ENCODE data around the gene TAF1B. TPM values are rescaled to one million over a fixed set of nuclear protein-coding genes. Genes with fewer than 3 reads are reported as not detected.

The TAF1B gene
- total and polyA plus RNA-seq, 2 donors (not counting 3 experiments of a cell fraction or from before 2014, with no cell fraction given), result 6.3 to 29.4 TPM

GRCh38 chr2:9884436-9884835, 41.2 kb downstream of the TAF1B start:
- Histone ChIP-seq H3K9me1 (replicated peaks; ENCODE audit: control insufficient read depth, extremely low read depth, insufficient read depth, low read length) (no peaks in the 10 kb centered on the region), H3K9ac (replicated peaks; ENCODE audit: extremely low read depth, insufficient read depth, low read length) (no peak overlapping the region), H3K27me3 (ENCODE audit: control insufficient read depth in 2 of 2, insufficient read depth in 2 of 2, low read length in 2 of 2) (no peaks in the 10 kb centered on the region), H3K4me1 (ENCODE audit: control insufficient read depth, extremely low read depth, insufficient read depth, low read length) (no peaks in the 10 kb centered on the region), H3K27ac (ENCODE audit: insufficient read depth, low read depth, low read length) (no peak overlapping the region), H2AFZ (ENCODE audit: low read depth, low read length) (no peak overlapping the region), H3K79me2 (ENCODE audit: control insufficient read depth, insufficient read depth, low read length) (no peaks in the 10 kb centered on the region), H3K4me3 (replicated peaks in 1 of 3; ENCODE audit: insufficient read depth in 1 of 3, low read depth in 1 of 3, low read length in 3 of 3) (no peak overlapping the region), H4K20me1 (replicated peaks; ENCODE audit: control insufficient read depth, extremely low read depth, insufficient read depth, low read length) (no peaks in the 10 kb centered on the region), H3K9me3 (replicated peaks; ENCODE audit: control insufficient read depth, insufficient read depth, low read length) (no peaks in the 10 kb centered on the region), H3K36me3 (ENCODE audit: control insufficient read depth in 2 of 2, extremely low read depth in 1 of 2, insufficient read depth in 2 of 2, low read length in 2 of 2) (peaks cover 0 to 6% of the 10 kb centered on the region in 2 experiments), H3K4me2 (ENCODE audit: insufficient read depth, low read length) (no peak overlapping the region)
- DNase-seq (ENCODE audit: low read depth, low spot score) (no peak), FAIRE-seq (no peak)
- POLR2A ChIA-PET, result no interaction called here
- no TSS peak for BruUV-seq (replicated peaks)
- intact Hi-C loops (cut with micrococcal nuclease), result no loop called here
- CTCF ChIA-PET, result interaction anchor here (0.6 to 2.4 kb wide), 6 partner anchors 12 to 164 kb away, joined by 3 to 11 read pairs (median 6); no protein-coding TSS in a partner anchor
- dilution Hi-C loops (cut with MboI; ENCODE audit: extremely low pct_ligation_motif_present, low sequenced_read_pairs), result no loop called here
- TF ChIP-seq FOS (IDR thresholded peaks at IDR 0.05; ENCODE audit: borderline replicate concordance, insufficient read depth, low read length) (no peak), MAX (IDR thresholded peaks at IDR 0.05; ENCODE audit: insufficient read depth, insufficient read length) (no peak), GATA2 (IDR thresholded peaks at IDR 0.05; ENCODE audit: insufficient read depth, insufficient read length, low read depth, low read length) (no peak), POLR2AphosphoS5 (IDR thresholded peaks at IDR 0.05; ENCODE audit: insufficient read depth, low read depth, low read length) (no peak), POLR2A (IDR thresholded peaks at IDR 0.05; ENCODE audit: low read depth, low read length) (no peak), MYC (IDR thresholded peaks at IDR 0.05; ENCODE audit: low read depth, low read length) (no peak), EZH2 (IDR thresholded peaks at IDR 0.05; ENCODE audit: borderline replicate concordance, low read depth, low read length, severe bottlenecking) (no peak), JUN (IDR thresholded peaks at IDR 0.05; ENCODE audit: borderline replicate concordance, insufficient read depth, insufficient read length, low read depth) (no peak), CTCF (IDR thresholded peaks at IDR 0.05; ENCODE audit: extremely low read depth in 1 of 2, insufficient read depth in 1 of 2, low read depth in 1 of 2, low read length in 2 of 2) (no peak)

Data from endothelial cell of umbilical vein (primary cell).